Measurements from ENCODE around the gene MEGF9. TPM values are rescaled to one million over a fixed set of nuclear protein-coding genes. Genes with fewer than 3 reads are reported as not detected.

Gene MEGF9
- total and polyA plus RNA-seq, 4 donors: 5.9 to 21.5 (median 12.0) TPM

DNA sequence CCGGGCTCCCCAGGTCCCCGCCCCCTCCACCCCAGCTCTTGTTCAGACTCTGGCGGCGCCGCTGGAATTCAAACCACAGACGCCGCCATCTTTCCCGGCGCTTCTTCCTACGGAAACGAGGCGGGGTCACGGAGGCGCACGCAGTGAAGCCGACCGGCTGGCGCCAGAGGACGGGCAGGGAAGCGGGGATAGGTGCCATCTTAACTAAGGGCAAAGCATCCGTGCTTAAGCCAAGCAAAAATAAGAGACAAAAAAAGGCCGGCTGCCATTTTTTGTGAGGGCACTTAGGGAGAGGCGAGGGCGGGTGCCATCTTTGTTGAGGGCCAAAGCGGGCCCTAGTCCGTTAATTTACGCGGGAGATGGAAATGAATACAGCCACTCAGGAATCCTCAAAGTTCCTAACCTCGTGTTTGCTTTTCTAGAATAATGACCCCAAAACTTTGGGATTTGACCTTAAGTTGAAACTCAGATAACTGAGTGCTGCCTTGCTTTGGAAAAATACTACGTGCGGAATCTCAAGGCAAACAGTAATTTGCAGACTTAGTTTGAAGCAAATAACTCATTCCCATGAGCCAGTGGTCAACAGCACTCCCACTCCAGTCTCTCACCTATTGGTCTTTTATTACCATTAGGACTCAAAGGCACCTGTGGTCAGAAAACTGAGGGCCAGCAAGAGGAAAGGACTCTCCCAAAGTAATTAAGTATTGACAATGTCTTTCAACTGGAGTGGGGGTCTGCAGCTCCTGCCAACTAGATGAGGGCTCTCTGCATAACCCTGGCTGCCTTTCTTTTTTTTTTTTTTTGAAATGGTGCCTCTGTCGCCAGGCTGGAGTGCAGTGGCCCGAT lies 134.0 kb downstream of the MEGF9 start, which contains the start of gene CDK5RAP2:
CDK5RAP2 (minus strand) TSS at position 117 of the 846 bp plus-strand sequence. CDS start 189 bp downstream, outside the sequence.
- ATAC-seq (ENCODE audit: low FRiP score) (peak; percentile 98), DNase-seq (peak; percentile 97)
- no peaks in the 10 kb centered on the region for H3K27me3 ChIP-seq (ENCODE audit: control insufficient read depth in 1 of 2, insufficient read depth in 2 of 2, low read length in 1 of 2)
- intact Hi-C loops (cut with DNase I): no loop called here
- WGBS, 2 donors: 10 to 11% methylated on average over 33 of the region's 33 CpGs
- H3K9me3 ChIP-seq (ENCODE audit: control insufficient read depth, low read length): no peaks in the 10 kb centered on the region
- peaks cover 0 to 5% of the 10 kb centered on the region in 2 donors for H3K4me1 ChIP-seq (ENCODE audit: control insufficient read depth in 1 of 2, insufficient read depth in 2 of 2, low read length in 2 of 2)
- H3K4me3 ChIP-seq (ENCODE audit: low read length in 2 of 2): peak within 1 kb of the TSS; percentile 69
- H3K27ac ChIP-seq (ENCODE audit: low read depth in 1 of 2, low read length in 2 of 2): peak within 1 kb of the TSS; percentile 47 to 70
- H3K36me3 ChIP-seq (ENCODE audit: control insufficient read depth in 1 of 2, insufficient read depth in 2 of 2, low read length in 1 of 2): no peaks in the 10 kb centered on the region

- no peak for DNase-seq
- no peaks in the 10 kb centered on the region for H3K9me3 ChIP-seq (ENCODE audit: control insufficient read depth, low read length)
- no peaks in the 10 kb centered on the region for H3K27me3 ChIP-seq (ENCODE audit: control insufficient read depth in 1 of 2, insufficient read depth in 2 of 2, low read length in 1 of 2)
- H3K27ac ChIP-seq (ENCODE audit: low read depth in 1 of 2, low read length in 2 of 2): peak overlapping the region; percentile 47 to 70
- H3K4me3 ChIP-seq (ENCODE audit: low read length in 2 of 2): peak overlapping the region; percentile 69
- peak; percentile 19 for ATAC-seq (ENCODE audit: low FRiP score)
- H3K4me1 ChIP-seq (ENCODE audit: control insufficient read depth in 1 of 2, insufficient read depth in 2 of 2, low read length in 2 of 2): peaks cover 0 to 5% of the 10 kb centered on the region in 2 donors
- 6% methylated on average over 31 of the region's 31 CpGs for WGBS, 2 donors
- intact Hi-C loops (cut with DNase I): no loop called here
- H3K36me3 ChIP-seq (ENCODE audit: control insufficient read depth in 1 of 2, insufficient read depth in 2 of 2, low read length in 1 of 2): no peaks in the 10 kb centered on the region
These were observed 134.9 kb downstream of the MEGF9 start for GRCh38 chr9:120579139-120580050.

DNA sequence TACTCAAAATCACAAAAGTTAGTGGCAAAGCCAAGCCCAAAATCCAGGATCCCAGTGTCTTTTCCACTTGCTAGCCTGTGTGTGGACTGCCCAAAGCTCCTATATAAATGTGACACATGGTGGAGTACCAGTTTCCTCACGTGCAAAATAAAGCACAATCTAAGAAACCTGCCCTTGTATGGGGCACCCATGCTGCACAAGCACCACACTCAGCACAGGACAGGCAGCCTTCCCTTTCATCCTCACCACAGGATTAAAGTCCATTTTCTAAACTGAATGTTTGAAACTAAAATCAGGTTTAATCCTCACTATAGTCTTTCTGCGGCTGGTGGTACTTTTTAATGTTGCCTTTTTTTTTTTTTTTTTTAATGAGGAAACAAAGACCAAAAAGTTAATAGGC lies 139.8 kb downstream of the MEGF9 start:
- ATAC-seq (ENCODE audit: low FRiP score): no peak
- Histone ChIP-seq H3K27me3 (ENCODE audit: control insufficient read depth in 1 of 2, insufficient read depth in 2 of 2, low read length in 1 of 2) (no peaks in the 10 kb centered on the region), H3K36me3 (ENCODE audit: control insufficient read depth in 1 of 2, insufficient read depth in 2 of 2, low read length in 1 of 2) (peaks cover 0 to 1% of the 10 kb centered on the region in 2 donors), H3K9me3 (ENCODE audit: control insufficient read depth, low read length) (no peaks in the 10 kb centered on the region), H3K4me3 (ENCODE audit: low read length in 2 of 2) (no peak overlapping the region), H3K27ac (ENCODE audit: low read depth in 1 of 2, low read length in 2 of 2) (no peak overlapping the region), H3K4me1 (ENCODE audit: control insufficient read depth in 1 of 2, insufficient read depth in 2 of 2, low read length in 2 of 2) (peaks cover 3 to 5% of the 10 kb centered on the region in 2 donors)
- DNase-seq: no peak
- intact Hi-C loops (cut with DNase I): no loop called here
- 43 to 52% methylated on average over 2 of the region's 2 CpGs for WGBS, 2 donors

DNA sequence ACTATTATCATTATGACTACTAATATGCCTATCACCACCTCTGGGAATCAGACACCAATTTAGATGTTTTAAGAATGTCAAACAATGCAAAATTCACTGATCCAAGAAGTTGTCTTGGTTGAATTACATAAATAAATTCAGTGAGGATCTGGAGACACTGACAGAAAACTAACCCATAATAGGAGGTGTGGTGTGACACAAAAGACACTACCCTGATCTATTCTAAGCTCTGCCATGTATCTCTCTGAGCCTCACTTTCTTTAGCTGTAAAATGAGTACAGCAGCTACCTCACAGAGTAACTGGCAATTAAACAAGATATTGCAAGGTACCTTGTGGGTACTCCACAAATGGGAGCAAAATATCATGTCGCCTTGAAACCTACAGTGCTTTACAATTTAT lies 141.8 kb downstream of the MEGF9 start:
- intact Hi-C loops (cut with DNase I): no loop called here
- Histone ChIP-seq H3K9me3 (ENCODE audit: control insufficient read depth, low read length) (no peaks in the 10 kb centered on the region), H3K27me3 (ENCODE audit: control insufficient read depth in 1 of 2, insufficient read depth in 2 of 2, low read length in 1 of 2) (no peaks in the 10 kb centered on the region), H3K4me3 (ENCODE audit: low read length in 2 of 2) (no peak overlapping the region), H3K27ac (ENCODE audit: low read depth in 1 of 2, low read length in 2 of 2) (no peak overlapping the region), H3K36me3 (ENCODE audit: control insufficient read depth in 1 of 2, insufficient read depth in 2 of 2, low read length in 1 of 2) (peaks cover 0 to 3% of the 10 kb centered on the region in 2 donors), H3K4me1 (ENCODE audit: control insufficient read depth in 1 of 2, insufficient read depth in 2 of 2, low read length in 2 of 2) (peaks cover 0 to 3% of the 10 kb centered on the region in 2 donors)
- DNase-seq (no peak), ATAC-seq (ENCODE audit: low FRiP score) (no peak)
- WGBS, 2 donors: 98 to 100% methylated on average over 1 of the region's 1 CpG

- Histone ChIP-seq H3K27ac (ENCODE audit: low read depth in 1 of 2, low read length in 2 of 2) (peak overlapping the region in 1 of 2 donors; percentile 70), H3K36me3 (ENCODE audit: control insufficient read depth in 1 of 2, insufficient read depth in 2 of 2, low read length in 1 of 2) (peaks cover 0 to 3% of the 10 kb centered on the region in 2 donors), H3K4me1 (ENCODE audit: control insufficient read depth in 1 of 2, insufficient read depth in 2 of 2, low read length in 2 of 2) (peaks cover 0 to 3% of the 10 kb centered on the region in 2 donors), H3K27me3 (ENCODE audit: control insufficient read depth in 1 of 2, insufficient read depth in 2 of 2, low read length in 1 of 2) (no peaks in the 10 kb centered on the region), H3K9me3 (ENCODE audit: control insufficient read depth, low read length) (no peaks in the 10 kb centered on the region), H3K4me3 (ENCODE audit: low read length in 2 of 2) (no peak overlapping the region)
- ATAC-seq (ENCODE audit: low FRiP score) (peak; percentile 84), DNase-seq (peak; percentile 84 to 87)
- intact Hi-C loops (cut with DNase I): no loop called here
- WGBS, 2 donors: 6 to 7% methylated on average over 11 of the region's 11 CpGs
These were observed 142.6 kb downstream of the MEGF9 start for GRCh38 chr9:120571443-120572257.

- H3K27ac ChIP-seq (ENCODE audit: low read depth in 1 of 2, low read length in 2 of 2): peak overlapping the region; percentile 82 to 85
- no peak for ATAC-seq (ENCODE audit: low FRiP score)
These were observed 144.0 kb downstream of the MEGF9 start for GRCh38 chr9:120570296-120570695.

GRCh38 chr9:120569556-120569955 lies 144.7 kb downstream of the MEGF9 start:
- Histone ChIP-seq H3K9me3 (ENCODE audit: control insufficient read depth, low read length) (no peaks in the 10 kb centered on the region), H3K36me3 (ENCODE audit: control insufficient read depth in 1 of 2, insufficient read depth in 2 of 2, low read length in 1 of 2) (peaks cover 2 to 6% of the 10 kb centered on the region in 2 donors), H3K4me1 (ENCODE audit: control insufficient read depth in 1 of 2, insufficient read depth in 2 of 2, low read length in 2 of 2) (peaks cover 0 to 3% of the 10 kb centered on the region in 2 donors), H3K4me3 (ENCODE audit: low read length in 2 of 2) (no peak overlapping the region), H3K27ac (ENCODE audit: low read depth in 1 of 2, low read length in 2 of 2) (peak overlapping the region in 1 of 2 donors; percentile 82), H3K27me3 (ENCODE audit: control insufficient read depth in 1 of 2, insufficient read depth in 2 of 2, low read length in 1 of 2) (no peaks in the 10 kb centered on the region)
- 85% methylated on average over 5 of the region's 5 CpGs for WGBS, 2 donors
- ATAC-seq (ENCODE audit: low FRiP score) (no peak), DNase-seq (no peak)
- intact Hi-C loops (cut with DNase I): no loop called here

More at GRCh38 chr9:120570296-120570695, 144.0 kb downstream of the MEGF9 start:
- Histone ChIP-seq H3K36me3 (ENCODE audit: control insufficient read depth in 1 of 2, insufficient read depth in 2 of 2, low read length in 1 of 2) (peaks cover 2 to 6% of the 10 kb centered on the region in 2 donors), H3K4me3 (ENCODE audit: low read length in 2 of 2) (no peak overlapping the region), H3K4me1 (ENCODE audit: control insufficient read depth in 1 of 2, insufficient read depth in 2 of 2, low read length in 2 of 2) (peaks cover 0 to 3% of the 10 kb centered on the region in 2 donors), H3K27me3 (ENCODE audit: control insufficient read depth in 1 of 2, insufficient read depth in 2 of 2, low read length in 1 of 2) (no peaks in the 10 kb centered on the region), H3K9me3 (ENCODE audit: control insufficient read depth, low read length) (no peaks in the 10 kb centered on the region)
- intact Hi-C loops (cut with DNase I): no loop called here
- no peak for DNase-seq
- whole genome bisulfite sequencing, 2 donors: 80 to 84% methylated on average over 5 of the region's 5 CpGs

GRCh38 chr9:120568816-120569215 lies 145.5 kb downstream of the MEGF9 start:
- Histone ChIP-seq H3K9me3 (ENCODE audit: control insufficient read depth, low read length) (no peaks in the 10 kb centered on the region), H3K4me1 (ENCODE audit: control insufficient read depth in 1 of 2, insufficient read depth in 2 of 2, low read length in 2 of 2) (peaks cover 0 to 3% of the 10 kb centered on the region in 2 donors), H3K4me3 (ENCODE audit: low read length in 2 of 2) (no peak overlapping the region), H3K27ac (ENCODE audit: low read depth in 1 of 2, low read length in 2 of 2) (no peak overlapping the region), H3K27me3 (ENCODE audit: control insufficient read depth in 1 of 2, insufficient read depth in 2 of 2, low read length in 1 of 2) (no peaks in the 10 kb centered on the region), H3K36me3 (ENCODE audit: control insufficient read depth in 1 of 2, insufficient read depth in 2 of 2, low read length in 1 of 2) (peaks cover 2 to 6% of the 10 kb centered on the region in 2 donors)
- no peak for ATAC-seq (ENCODE audit: low FRiP score)
- intact Hi-C loops (cut with DNase I): no loop called here
- WGBS, 2 donors: 92 to 94% methylated on average over 5 of the region's 5 CpGs
- no peak for DNase-seq

Data from aorta (tissue), 5 donors.